HCT116 (cell line): ENCODE measurements around the gene PTBP1. TPM values are rescaled to one million over a fixed set of nuclear protein-coding genes. Genes with fewer than 3 reads are reported as not detected.

Experiments
- ATAC-seq: fragments of 200-7000 bp; cut with Tn5 transposase; 2 replicates; pipeline ENCODE4 v1.9.1; 2020; ENCODE audit warnings: mild to moderate bottlenecking, moderate library complexity
- BruUV-seq: library from RNA; stranded (reverse); fragments of 400-500 nt; replicated peaks from 2 replicates; lab custom pipeline; 2021; lab: Mats Ljungman, UMichigan
- CTCF ChIA-PET: fragments of 300-600 bp; sonication (Branson Sonifier 250); formaldehyde crosslinking; loops from one replicate; lab custom pipeline; 2021; ENCODE audit warnings: antibody characterized with exemption; lab: Charles Lee
- POLR2A ChIA-PET: fragments of 300-600, 350-600 bp; sonication (Branson Sonifier 250); formaldehyde crosslinking; loops from one replicate; lab custom pipeline; 2021; ENCODE audit warnings: antibody characterized with exemption; lab: Charles Lee
- RAD21 ChIA-PET, 2 experiments: fragments of 300-600 bp; sonication (Branson Sonifier 250); formaldehyde crosslinking; loops; one replicate each; lab custom pipeline; 2023; ENCODE audit warnings: low total read pairs in 2 of 2; ENCODE audit not compliant: uncharacterized antibody in 2 of 2, unreplicated experiment in 2 of 2, low non-redundant PET in 1 of 2; lab: Charles Lee
- DNase-seq: peaks from one replicate; pipeline ENCODE4 v3.0.0-alpha.2; 2010; ENCODE audit warnings: low read depth, low spot score
- H2AFZ ChIP-seq: fragments of 200-600 bp; shearing (Covaris generic), sonication (generic); 2 replicates; pipeline ENCODE4 v1.6.1; 2017; ENCODE audit warnings: low read depth, mixed run types, mixed read lengths, antibody characterized with exemption, low read length; ENCODE audit not compliant: poor library complexity, severe bottlenecking
- H3K27ac ChIP-seq: 2 replicates; pipeline ENCODE4 v1.5.1; 2012; ENCODE audit warnings: low read depth, low read length
- H3K27me3 ChIP-seq: fragments of 200-600 bp; sonication (generic); 2 replicates; pipeline ENCODE4 v1.6.1; 2016; ENCODE audit warnings: mixed run types, low read length, mixed read lengths; ENCODE audit not compliant: insufficient read depth
- H3K36me3 ChIP-seq, 2 experiments: fragments of 200-500 bp in 1 of 2; fragments of 200-600 bp in 1 of 2; sonication (Bioruptor generic) in 1 of 2; sonication (generic) in 1 of 2; 2 replicates each; pipeline versions ENCODE4 v1.5.1 to v1.6.1; 2014 to 2016; ENCODE audit warnings: low read length in 2 of 2, inconsistent platforms in 1 of 2, mixed read lengths in 1 of 2, mixed run types in 1 of 2; ENCODE audit not compliant: insufficient read depth in 2 of 2, control insufficient read depth in 1 of 2
- H3K4me1 ChIP-seq, 2 experiments: fragments of 200-600 bp in 1 of 2; sonication (generic) in 1 of 2; 2 replicates each; pipeline versions ENCODE4 v1.5.1 to v1.6.1; 2012 to 2017; ENCODE audit warnings: low read length in 2 of 2, inconsistent platforms in 1 of 2, mild to moderate bottlenecking in 1 of 2, mixed read lengths in 1 of 2, mixed run types in 1 of 2, moderate library complexity in 1 of 2; ENCODE audit not compliant: insufficient read depth in 2 of 2, control insufficient read depth in 1 of 2
- H3K4me2 ChIP-seq: fragments of 200-600 bp; sonication (generic); 2 replicates; pipeline ENCODE4 v1.6.1; 2017; ENCODE audit warnings: mixed run types, low read length, mixed read lengths
- H3K4me3 ChIP-seq, 2 experiments: fragments of 200-600 bp in 1 of 2; sonication (generic) in 1 of 2; replicated peaks in 1 of 2; 2 replicates each; pipeline ENCODE4 v1.5.1; 2011 to 2016; ENCODE audit warnings: low read length in 2 of 2, control low read depth in 1 of 2, low read depth in 1 of 2, mild to moderate bottlenecking in 1 of 2, mixed read lengths in 1 of 2, mixed run types in 1 of 2
- H3K79me2 ChIP-seq: fragments of 200-600 bp; sonication (generic); 2 replicates; pipeline ENCODE4 v1.6.1; 2017; ENCODE audit warnings: mild to moderate bottlenecking, mixed run types, low read length, moderate library complexity, mixed read lengths; ENCODE audit not compliant: insufficient read depth
- H3K9ac ChIP-seq: fragments of 200-600 bp; sonication (generic); 2 replicates; pipeline ENCODE4 v1.6.1; 2016; ENCODE audit warnings: low read length, mixed read lengths
- H3K9me2 ChIP-seq: fragments of 200-600 bp; sonication (generic), shearing (Covaris generic); 2 replicates; pipeline ENCODE4 v1.6.1; 2017; ENCODE audit warnings: mixed run types, mild to moderate bottlenecking, moderate library complexity; ENCODE audit not compliant: insufficient read depth
- H3K9me3 ChIP-seq, 2 experiments: fragments of 200-500 bp in 1 of 2; fragments of 200-600 bp in 1 of 2; sonication (Bioruptor generic) in 1 of 2; sonication (generic) in 1 of 2; 2 replicates each; pipeline ENCODE4 v1.6.1; 2014 to 2017; ENCODE audit warnings: low read length in 2 of 2, mixed read lengths in 2 of 2, inconsistent platforms in 1 of 2, low read depth in 1 of 2, mild to moderate bottlenecking in 1 of 2, mixed run types in 1 of 2, moderate library complexity in 1 of 2; ENCODE audit not compliant: control insufficient read depth in 1 of 2, insufficient read depth in 1 of 2
- H4K20me1 ChIP-seq: fragments of 200-600 bp; sonication (generic), shearing (Covaris generic); 2 replicates; pipeline ENCODE4 v1.6.1; 2017; ENCODE audit warnings: mixed run types, mild to moderate bottlenecking, moderate library complexity; ENCODE audit not compliant: insufficient read depth
- EGR1 ChIP-seq: IDR thresholded peaks from 2 replicates; pipeline ENCODE4 v1.6.1; 2012; ENCODE audit warnings: low read depth
- ELF1 ChIP-seq: IDR thresholded peaks from 2 replicates; pipeline ENCODE4 v1.6.1; 2012; ENCODE audit warnings: low read depth, borderline replicate concordance
- JUND ChIP-seq: IDR thresholded peaks from 2 replicates; pipeline ENCODE4 v1.6.1; 2012
- MAX ChIP-seq: IDR thresholded peaks from 2 replicates; pipeline ENCODE4 v1.6.1; 2012
- POLR2AphosphoS5 ChIP-seq: IDR thresholded peaks from 2 replicates; pipeline ENCODE4 v1.6.1; 2011; ENCODE audit warnings: mild to moderate bottlenecking, low read depth, low read length, moderate library complexity
- SIN3A ChIP-seq: IDR thresholded peaks from 2 replicates; pipeline ENCODE4 v1.6.1; 2012; ENCODE audit warnings: low read depth
- TCF7L2 ChIP-seq: IDR thresholded peaks from 2 replicates; pipeline ENCODE4 v1.7.0; 2011; ENCODE audit warnings: borderline replicate concordance, inconsistent platforms; ENCODE audit not compliant: insufficient read depth, insufficient read length; ENCODE audit errors: extremely low read depth
- YY1 ChIP-seq: IDR thresholded peaks from 2 replicates; pipeline ENCODE4 v1.6.1; 2011; ENCODE audit warnings: low read length, low read depth, moderate library complexity, mild to moderate bottlenecking; ENCODE audit not compliant: insufficient replicate concordance; ENCODE audit errors: extremely low read depth
- ZBTB33 ChIP-seq: IDR thresholded peaks from 2 replicates; pipeline ENCODE4 v1.6.1; 2011; ENCODE audit warnings: mild to moderate bottlenecking, low read length, moderate library complexity; ENCODE audit not compliant: insufficient replicate concordance; ENCODE audit errors: extremely low read depth
- intact Hi-C: fragments of 100-400 bp; cut with micrococcal nuclease; formaldehyde crosslinking; loops from 2 replicates; pipeline ENCODE4 v1.10.0; 2022
- total RNA-seq: library from RNA; stranded (reverse); gene quantifications from one replicate; pipeline ENCODE4 v1.2.1, GENCODE V29; 2021; ENCODE audit not compliant: unreplicated experiment

PTBP1 gene
- total RNA-seq, 1 experiment from 2014 or later: 676 TPM

GRCh38 chr19:754530-754929 lies 42.7 kb upstream of the PTBP1 start:
- DNase-seq (no peak), ATAC-seq (no peak)
- intact Hi-C loops: no loop called here
- no TSS peak for BruUV-seq
- TF ChIP-seq JUND (no peak), MAX (no peak), YY1 (no peak), ELF1 (no peak)
- ChIA-PET CTCF (no interaction called here), RAD21 (no interaction called here), POLR2A (no interaction called here)
- Histone ChIP-seq H2AFZ (no peak overlapping the region), H3K4me1 (peaks cover 33 to 45% of the 10 kb centered on the region in 2 experiments), H3K36me3 (peaks cover 0 to 23% of the 10 kb centered on the region in 2 experiments; a peak in 2 of 4 replicates), H3K9ac (no peak overlapping the region), H3K4me3 (no peak overlapping the region), H3K27ac (no peak overlapping the region), H3K9me2 (no peaks in the 10 kb centered on the region), H4K20me1 (no peaks in the 10 kb centered on the region), H3K27me3 (no peaks in the 10 kb centered on the region), H3K9me3 (no peaks in the 10 kb centered on the region; a peak in 1 of 4 replicates), H3K79me2 (peaks cover 43% of the 10 kb centered on the region), H3K4me2 (no peak overlapping the region)

DNA sequence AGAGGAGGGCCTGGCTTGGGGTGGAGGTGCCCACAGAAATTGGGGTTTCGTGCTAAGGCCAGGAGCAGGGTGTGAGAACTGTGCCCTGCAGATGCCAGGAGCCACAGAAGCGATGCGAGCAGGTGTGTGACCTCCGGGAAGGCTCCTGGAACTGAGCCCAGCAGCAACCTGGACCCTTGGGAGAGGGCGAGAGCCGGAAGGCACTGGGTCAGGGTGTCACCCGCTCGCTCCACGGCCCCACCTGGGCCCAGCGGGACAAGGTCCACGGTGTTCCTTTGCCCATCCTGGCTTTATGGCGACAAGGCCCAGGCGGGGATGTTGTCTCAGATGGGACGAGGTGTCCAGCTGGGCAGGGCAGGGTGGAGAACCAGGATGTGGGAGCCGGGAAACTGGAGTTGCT lies 42.2 kb upstream of the PTBP1 start:
- no peak overlapping the region for H3K9ac ChIP-seq
- H3K79me2 ChIP-seq: peaks cover 43% of the 10 kb centered on the region
- no peak for ATAC-seq

More for the DNA sequence above, 42.2 kb upstream of the PTBP1 start:
- BruUV-seq: no TSS peak
- CTCF ChIA-PET: no interaction called here
- no peak for TF ChIP-seq TCF7L2
- TF ChIP-seq SIN3A: no peak
- TF ChIP-seq EGR1: no peak
- TF ChIP-seq POLR2AphosphoS5: no peak
- TF ChIP-seq YY1: no peak
- no peak for TF ChIP-seq ZBTB33
- TF ChIP-seq MAX: no peak
- no peak for TF ChIP-seq ELF1
- TF ChIP-seq, all 23 proteins: peak for 0
- H3K4me2 ChIP-seq: no peak overlapping the region
- no peaks in the 10 kb centered on the region for H3K9me2 ChIP-seq
- peaks cover 29 to 45% of the 10 kb centered on the region in 2 experiments for H3K4me1 ChIP-seq
- H3K4me3 ChIP-seq: no peak overlapping the region
- no peaks in the 10 kb centered on the region; a peak in 1 of 4 replicates for H3K9me3 ChIP-seq
- intact Hi-C loops: no loop called here
- no peaks in the 10 kb centered on the region for H3K27me3 ChIP-seq
- H3K36me3 ChIP-seq: peaks cover 0 to 28% of the 10 kb centered on the region in 2 experiments; a peak in 2 of 4 replicates
- no peak overlapping the region for H2AFZ ChIP-seq
- H3K27ac ChIP-seq: no peak overlapping the region; the same call in 1 of the 2 replicates
- no peak for DNase-seq
- ChIA-PET RAD21 (no interaction called here), POLR2A (interaction anchor here (1.2 kb wide), 1 partner anchor 16 kb away, joined by 3 read pairs; no protein-coding TSS in a partner anchor)
- H4K20me1 ChIP-seq: no peaks in the 10 kb centered on the region
